ENCODE results near the gene RFC2.

RFC2 gene

GRCh38 chr7:74254129-74254857, at the start of gene RFC2 (continued):
- TF ChIP-seq PRDM2 (tag by site-specific recombination; IDR thresholded peaks at IDR 0.05; ENCODE audit: borderline replicate concordance) (no peak), ZNF302 (tag by site-specific recombination; IDR thresholded peaks at IDR 0.05; ENCODE audit: low read depth) (no peak), ZNF768 (tag by site-specific recombination; IDR thresholded peaks at IDR 0.05) (no peak), ZNF560 (tag by site-specific recombination; IDR thresholded peaks at IDR 0.05; ENCODE audit: borderline replicate concordance) (no peak), ZNF747 (tag by site-specific recombination; IDR thresholded peaks at IDR 0.05) (no peak), ZNF785 (tag by site-specific recombination; IDR thresholded peaks at IDR 0.05) (no peak), ZNF548 (tag by site-specific recombination; IDR thresholded peaks at IDR 0.05) (no peak), ZNF645 (tag by site-specific recombination; IDR thresholded peaks at IDR 0.05) (no peak), ZNF184 (tag by site-specific recombination; IDR thresholded peaks at IDR 0.05) (no peak), ZNF449 (tag by site-specific recombination; IDR thresholded peaks at IDR 0.05) (no peak), ZNF266 (tag by site-specific recombination; IDR thresholded peaks at IDR 0.05; ENCODE audit: low read depth) (no peak), ZNF18 (tag by site-specific recombination; IDR thresholded peaks at IDR 0.05) (no peak), INSM2 (tag by site-specific recombination; IDR thresholded peaks at IDR 0.05) (no peak), ZNF133 (tag by site-specific recombination; IDR thresholded peaks at IDR 0.05) (no peak), ZNF621 (tag by site-specific recombination; IDR thresholded peaks at IDR 0.05) (no peak), MZF1 (tag by site-specific recombination; IDR thresholded peaks at IDR 0.05; ENCODE audit: borderline replicate concordance) (no peak), ZNF426 (tag by site-specific recombination; IDR thresholded peaks at IDR 0.05) (no peak), KLF9 (tag by site-specific recombination; IDR thresholded peaks at IDR 0.05; ENCODE audit: low read depth) (peak; percentile 83), ATF2 (tag by site-specific recombination; IDR thresholded peaks at IDR 0.05; ENCODE audit: low read depth) (no peak), ZNF341 (tag by site-specific recombination; IDR thresholded peaks at IDR 0.05; ENCODE audit: low read depth) (no peak), KLF17 (tag by site-specific recombination; IDR thresholded peaks at IDR 0.05) (no peak), ZBTB44 (tag by site-specific recombination; IDR thresholded peaks at IDR 0.05) (no peak), ZNF707 (tag by site-specific recombination; IDR thresholded peaks at IDR 0.05) (no peak)
